H1 (cell line): ENCODE data around the gene BBS5. TPM values are rescaled to one million over a fixed set of nuclear protein-coding genes. Genes with fewer than 3 reads are reported as not detected.

Experiments used
- CTCF ChIA-PET: fragments of 300-600 bp; sonication (Branson Sonifier 250); formaldehyde crosslinking; loops from one replicate; lab custom pipeline; 2021; ENCODE audit not compliant: partially characterized antibody; lab: Charles Lee
- POLR2A ChIA-PET: fragments of 300-600 bp; sonication (Branson Sonifier 250); formaldehyde crosslinking; loops from one replicate; lab custom pipeline; 2021; ENCODE audit warnings: inconsistent platforms; ENCODE audit not compliant: partially characterized antibody; lab: Charles Lee
- DNase-seq, 2 experiments: peaks; one replicate each; pipeline versions ENCODE4 v3.0.0 to v3.0.0-alpha.2; 2010 to 2022; ENCODE audit warnings: low spot score in 2 of 2, low read depth in 1 of 2, mixed read lengths in 1 of 2
- FAIRE-seq: peaks from 2 replicates; lab custom pipeline; 2011; peaks lifted over from hg19 to GRCh38; lab: Jason Lieb, UNC
- H2AFZ ChIP-seq: 2 replicates; pipeline ENCODE4 v1.8.1; 2012; ENCODE audit warnings: low read length, inconsistent platforms
- H2AK5ac ChIP-seq: 2 replicates; pipeline ENCODE4 v1.6.1; 2013; ENCODE audit warnings: low read depth, low read length
- H2BK120ac ChIP-seq: replicated peaks from 2 replicates; pipeline ENCODE3; 2013; ENCODE audit warnings: low read depth, low read length, inconsistent platforms
- H2BK12ac ChIP-seq: 2 replicates; pipeline ENCODE4 v1.6.1; 2013; ENCODE audit warnings: low read depth, low read length
- H2BK15ac ChIP-seq: 2 replicates; pipeline ENCODE4 v1.6.1; 2013; ENCODE audit warnings: low read length
- H2BK20ac ChIP-seq: 2 replicates; pipeline ENCODE4 v1.6.1; 2013; ENCODE audit warnings: low read length
- H2BK5ac ChIP-seq: 2 replicates; pipeline ENCODE4 v1.6.1; 2013; ENCODE audit warnings: low read depth, low read length
- H3K14ac ChIP-seq: 2 replicates; pipeline ENCODE4 v1.6.1; 2013; ENCODE audit warnings: inconsistent platforms; ENCODE audit not compliant: insufficient read length
- H3K18ac ChIP-seq: 2 replicates; pipeline ENCODE4 v1.6.1; 2013; ENCODE audit warnings: low read length; ENCODE audit errors: extremely low read depth
- H3K23ac ChIP-seq: 2 replicates; pipeline ENCODE4 v1.6.1; 2013; ENCODE audit warnings: inconsistent platforms; ENCODE audit not compliant: insufficient read length
- H3K23me2 ChIP-seq: 2 replicates; pipeline ENCODE4 v1.6.1; 2013; ENCODE audit warnings: low read depth, low read length
- H3K27ac ChIP-seq: 2 replicates; pipeline ENCODE4 v1.6.1; 2011; ENCODE audit warnings: low read depth, low read length, inconsistent platforms
- H3K27me3 ChIP-seq, 4 experiments: replicated peaks in 1 of 4; 1 replicate in 1 of 4; 2 replicates in 3 of 4; pipeline versions ENCODE4 v1.6.1 to v1.8.1; 2011 to 2013; ENCODE audit warnings: low read length in 3 of 4, mild to moderate bottlenecking in 3 of 4, inconsistent platforms in 2 of 4, mixed read lengths in 2 of 4, moderate library complexity in 1 of 4; ENCODE audit not compliant: control insufficient read depth in 3 of 4, insufficient read depth in 3 of 4; ENCODE audit errors: extremely low read depth in 1 of 4
- H3K36me3 ChIP-seq, 4 experiments: 2 replicates each; pipeline versions ENCODE4 v1.6.1 to v1.8.1; 2011 to 2013; ENCODE audit warnings: mild to moderate bottlenecking in 4 of 4, low read length in 3 of 4, moderate library complexity in 2 of 4, control low read depth in 1 of 4, inconsistent platforms in 1 of 4; ENCODE audit not compliant: insufficient read depth in 4 of 4, control insufficient read depth in 2 of 4
- H3K4ac ChIP-seq: replicated peaks from 2 replicates; pipeline ENCODE3; 2013; ENCODE audit warnings: low read length, low read depth, mixed read lengths, inconsistent platforms; ENCODE audit not compliant: insufficient read length
- H3K4me1 ChIP-seq, 4 experiments: replicated peaks in 1 of 4; 1 replicate in 1 of 4; 2 replicates in 3 of 4; pipeline versions ENCODE4 v1.6.1 to v1.8.1; 2011 to 2013; ENCODE audit warnings: low read length in 3 of 4, inconsistent platforms in 2 of 4, mixed read lengths in 1 of 4; ENCODE audit not compliant: insufficient read depth in 4 of 4, control insufficient read depth in 3 of 4
- H3K4me2 ChIP-seq, 2 experiments: 2 replicates each; pipeline versions ENCODE4 v1.6.1 to v1.8.1; 2011 to 2013; ENCODE audit warnings: low read depth in 2 of 2, low read length in 2 of 2, control low read depth in 1 of 2, inconsistent platforms in 1 of 2, mild to moderate bottlenecking in 1 of 2; ENCODE audit not compliant: insufficient read depth in 1 of 2
- H3K4me3 ChIP-seq, 4 experiments: fragments of 200-600, 300-600 bp in 1 of 4; sonication (generic), shearing (Covaris generic), sonication (Bioruptor Twin) in 1 of 4; 2 replicates each; pipeline versions ENCODE4 v1.5.1 to v1.8.1; 2011 to 2016; ENCODE audit warnings: low read length in 4 of 4, low read depth in 3 of 4, control low read depth in 2 of 4, inconsistent platforms in 2 of 4, mild to moderate bottlenecking in 2 of 4, mixed read lengths in 1 of 4, moderate library complexity in 1 of 4; ENCODE audit not compliant: insufficient read depth in 2 of 4; ENCODE audit errors: extremely low read depth in 1 of 4
- H3K56ac ChIP-seq: replicated peaks from 2 replicates; pipeline ENCODE3; 2013; ENCODE audit warnings: low read depth, mild to moderate bottlenecking, mixed read lengths, low read length, inconsistent platforms; ENCODE audit not compliant: insufficient read length
- H3K79me1 ChIP-seq: 2 replicates; pipeline ENCODE4 v1.6.1; 2013; ENCODE audit warnings: low read depth, low read length, control low read depth
- H3K79me2 ChIP-seq, 2 experiments: 2 replicates each; pipeline versions ENCODE4 v1.6.1 to v1.8.1; 2012 to 2013; ENCODE audit warnings: low read length in 2 of 2, mild to moderate bottlenecking in 2 of 2, inconsistent platforms in 1 of 2; ENCODE audit not compliant: insufficient read depth in 2 of 2, control insufficient read depth in 1 of 2
- H3K9ac ChIP-seq, 4 experiments: replicated peaks in 1 of 4; 1 replicate in 1 of 4; 2 replicates in 3 of 4; pipeline versions ENCODE4 v1.6.1 to v1.8.1; 2011 to 2013; ENCODE audit warnings: low read depth in 3 of 4, low read length in 3 of 4, control low read depth in 2 of 4, mild to moderate bottlenecking in 2 of 4, moderate library complexity in 2 of 4, inconsistent platforms in 1 of 4; ENCODE audit errors: extremely low read depth in 1 of 4
- H3K9me3 ChIP-seq, 2 experiments: 2 replicates each; pipeline versions ENCODE4 v1.6.1 to v1.8.1; 2012 to 2013; ENCODE audit warnings: mild to moderate bottlenecking in 2 of 2, moderate library complexity in 2 of 2, control low read depth in 1 of 2, inconsistent platforms in 1 of 2, low read depth in 1 of 2, low read length in 1 of 2, mixed read lengths in 1 of 2; ENCODE audit not compliant: insufficient read depth in 2 of 2
- H4K20me1 ChIP-seq, 2 experiments: replicated peaks in 1 of 2; 2 replicates each; pipeline versions ENCODE3 to v1.8.1; 2011 to 2013; ENCODE audit warnings: inconsistent platforms in 2 of 2, low read length in 2 of 2, mild to moderate bottlenecking in 1 of 2; ENCODE audit not compliant: insufficient read depth in 2 of 2, control insufficient read depth in 1 of 2
- H4K5ac ChIP-seq: 2 replicates; pipeline ENCODE4 v1.6.1; 2013; ENCODE audit warnings: low read length, low read depth, mixed read lengths, inconsistent platforms; ENCODE audit not compliant: insufficient read length
- H4K8ac ChIP-seq: 2 replicates; pipeline ENCODE4 v1.8.0; 2013; ENCODE audit warnings: mild to moderate bottlenecking, moderate library complexity, low read length, inconsistent platforms; ENCODE audit not compliant: insufficient read depth; ENCODE audit errors: extremely low read depth
- H4K91ac ChIP-seq: replicated peaks from 2 replicates; pipeline ENCODE3; 2013; ENCODE audit warnings: low read length, mixed read lengths, inconsistent platforms; ENCODE audit not compliant: insufficient read length
- GABPA ChIP-seq: IDR thresholded peaks from 2 replicates; pipeline ENCODE4 v1.6.1; 2011; ENCODE audit warnings: mild to moderate bottlenecking, low read length, moderate library complexity, borderline replicate concordance; ENCODE audit not compliant: insufficient read depth
- POU5F1 ChIP-seq: IDR thresholded peaks from 2 replicates; pipeline ENCODE4 v1.6.1; 2011; ENCODE audit warnings: low read depth, mild to moderate bottlenecking, low read length, moderate library complexity
- SIN3A ChIP-seq, 2 experiments: IDR thresholded peaks in 1 of 2; conservative IDR thresholded peaks in 1 of 2; 2 replicates each; pipeline ENCODE4 v1.6.1; 2011 to 2012; ENCODE audit warnings: low read length in 2 of 2, improper control_type of control experiment in 1 of 2, low read depth in 1 of 2, mild to moderate bottlenecking in 1 of 2
- SP2 ChIP-seq: IDR thresholded peaks from 2 replicates; pipeline ENCODE4 v1.6.1; 2012; ENCODE audit warnings: mild to moderate bottlenecking, low read length, inconsistent platforms
- SUZ12 ChIP-seq: fragments of 200-600 bp; sonication (generic); IDR thresholded peaks from 2 replicates; pipeline ENCODE4 v1.6.1; 2012; ENCODE audit warnings: mild to moderate bottlenecking, inconsistent platforms, low read length, moderate library complexity, mixed read lengths
- TAF1 ChIP-seq: IDR thresholded peaks from 2 replicates; pipeline ENCODE4 v1.6.1; 2011; ENCODE audit warnings: mild to moderate bottlenecking, low read depth, low read length
- TBP ChIP-seq: IDR thresholded peaks from 2 replicates; pipeline ENCODE4 v1.6.1; 2011; ENCODE audit warnings: low read depth, low read length, improper control_type of control experiment
- WGBS, 2 experiments: shearing (Covaris generic) in 1 of 2; methylation state at CpG; one replicate each; pipeline versions ENCODE4 v1.1.6 to v1.1.7; 2013 to 2015; ENCODE audit warnings: low lambda C conversion rate in 2 of 2, mixed read lengths in 2 of 2, inconsistent platforms in 1 of 2, low coverage in 1 of 2, missing lambda C conversion rate in 1 of 2; ENCODE audit not compliant: insufficient replicate concordance in 2 of 2, insufficient coverage in 1 of 2, insufficient read length in 1 of 2; ENCODE audit errors: extremely low coverage in 1 of 2, missing lambda C conversion rate in 1 of 2; 5-methylcytosine and 5-hydroxymethylcytosine counted together
- polyA plus RNA-seq, 7 experiments: library from polyadenylated mRNA; depleted of rRNA in 3 of 7; stranded (reverse) in 5 of 7; unstranded in 2 of 7; fragments of >200 nt in 5 of 7; fragments of 200-250 nt in 2 of 7; gene quantifications; 1 replicate in 5 of 7; 2 replicates in 1 of 7; 4 replicates in 1 of 7; pipeline versions ENCODE4 v1.2.1 to v1.2.3, GENCODE V29; 2011 to 2013; ENCODE audit warnings: missing spikeins in 2 of 7, mixed read lengths in 2 of 7
- total RNA-seq: library from RNA; stranded (reverse); fragmentation: NEBNext Ultra II Directional; extraction: Animal tissue kit (Norgen Biotek cat#: 25700); gene quantifications from 2 replicates; pipeline ENCODE4 v1.2.1, GENCODE V29; 2021
- TF ChIP-seq, protein P1 (sequence below): IDR thresholded peaks from 2 replicates; pipeline ENCODE4 v1.6.1; 2012; ENCODE audit warnings: inconsistent platforms

Gene BBS5
- total and polyA plus RNA-seq, 2 of the 8 experiments (the other 6 are each of a cell fraction or from before 2014, with no cell fraction given) = 0.20 to 0.36 TPM

DNA sequence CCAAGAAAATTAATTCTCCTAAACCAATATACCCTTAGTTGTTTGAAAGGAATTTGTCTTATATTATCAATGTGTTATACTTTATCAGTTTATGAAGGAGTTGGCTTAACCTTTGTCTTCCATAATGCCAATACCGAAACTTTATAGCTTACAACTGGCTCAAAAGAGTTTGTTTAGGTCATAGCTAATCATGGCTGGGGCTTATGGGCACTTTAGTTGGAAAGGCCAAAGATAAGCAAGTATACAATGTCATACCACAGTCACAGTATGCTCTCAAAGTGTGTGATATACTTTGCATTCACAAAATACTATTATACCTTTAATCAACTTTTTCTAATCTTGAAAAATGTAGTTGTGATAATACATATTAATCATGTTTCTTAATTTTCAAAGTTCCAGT, 32.5 kb downstream of the BBS5 start:
- H4K20me1 ChIP-seq = no peaks in the 10 kb centered on the region
- TF ChIP-seq TBP = no peak
- TF ChIP-seq POU5F1 = no peak
- no peak for TF ChIP-seq SUZ12
- no peak for TF ChIP-seq GABPA
- TF ChIP-seq SP2 = no peak
- no peak for TF ChIP-seq SIN3A (conservative IDR thresholded peaks at IDR 0.05 in 1 of 2, IDR thresholded peaks at IDR 0.05 in 1 of 2; ENCODE audit: low read depth in 1 of 2, low read length in 2 of 2)
- TF ChIP-seq, protein P1, sequence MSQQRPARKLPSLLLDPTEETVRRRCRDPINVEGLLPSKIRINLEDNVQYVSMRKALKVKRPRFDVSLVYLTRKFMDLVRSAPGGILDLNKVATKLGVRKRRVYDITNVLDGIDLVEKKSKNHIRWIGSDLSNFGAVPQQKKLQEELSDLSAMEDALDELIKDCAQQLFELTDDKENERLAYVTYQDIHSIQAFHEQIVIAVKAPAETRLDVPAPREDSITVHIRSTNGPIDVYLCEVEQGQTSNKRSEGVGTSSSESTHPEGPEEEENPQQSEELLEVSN = no peak
- TF ChIP-seq TAF1 = no peak
- H3K56ac ChIP-seq = no peak overlapping the region
- no peak overlapping the region for H3K4ac ChIP-seq
- no peaks in the 10 kb centered on the region for H3K9me3 ChIP-seq
- FAIRE-seq (no peak), DNase-seq (no peak)
- no peak overlapping the region for H4K91ac ChIP-seq
- no peak overlapping the region for H3K18ac ChIP-seq
- H3K79me2 ChIP-seq = no peaks in the 10 kb centered on the region
- no peak overlapping the region for H3K4me3 ChIP-seq
- H4K5ac ChIP-seq = no peak overlapping the region
- no peak overlapping the region for H3K27ac ChIP-seq
- H2AFZ ChIP-seq = no peak overlapping the region
- H2BK12ac ChIP-seq = no peak overlapping the region
- no peak overlapping the region for H2BK5ac ChIP-seq
- peaks cover 0 to 2% (median 0%) of the 10 kb centered on the region in 4 experiments; a peak in 2 of 7 replicates for H3K4me1 ChIP-seq
- H3K23me2 ChIP-seq = no peaks in the 10 kb centered on the region
- POLR2A ChIA-PET = no interaction called here
- CTCF ChIA-PET = no interaction called here
- H2BK15ac ChIP-seq = no peak overlapping the region
- H3K36me3 ChIP-seq = no peaks in the 10 kb centered on the region
- no peaks in the 10 kb centered on the region for H3K27me3 ChIP-seq
- H3K4me2 ChIP-seq = no peak overlapping the region
- H3K9ac ChIP-seq = no peak overlapping the region
- no peak overlapping the region for H4K8ac ChIP-seq
- H3K79me1 ChIP-seq = no peaks in the 10 kb centered on the region
- H3K23ac ChIP-seq = no peak overlapping the region
- WGBS, 2 experiments = 88% methylated on average over 1 of the region's 1 CpG; no CpG with 5 or more reads in 1 of the 2 experiments
- H2BK120ac ChIP-seq = no peak overlapping the region
- no peak overlapping the region for H2AK5ac ChIP-seq
- H3K14ac ChIP-seq = no peak overlapping the region
- no peak overlapping the region for H2BK20ac ChIP-seq
